ENCODE results near the gene C5orf63. TPM values are rescaled to one million over a fixed set of nuclear protein-coding genes. Genes with fewer than 3 reads are reported as not detected.

The C5orf63 gene
- total RNA-seq, 6 experiments from 2014 or later, result 1.9 to 6.2 (median 3.7) TPM

- H3K36me3 ChIP-seq, result no peaks in the 10 kb centered on the region
- 91% methylated on average over 3 of the region's 3 CpGs for WGBS (ENCODE audit: insufficient coverage, low coverage, low lambda C conversion rate, missing lambda C conversion rate)
- TF ChIP-seq POLR2A (IDR thresholded peaks at IDR 0.05) (no peak), CTCF (IDR thresholded peaks at IDR 0.05) (no peak)
- H3K4me1 ChIP-seq, result no peaks in the 10 kb centered on the region
- DNase-seq (no peak), ATAC-seq (no peak)
- no peaks in the 10 kb centered on the region for H3K27me3 ChIP-seq
- no peaks in the 10 kb centered on the region for H3K9me3 ChIP-seq
- H3K4me3 ChIP-seq, result no peak overlapping the region
- no peak overlapping the region for H3K27ac ChIP-seq
- intact Hi-C loops (cut with DNase I), result no loop called here
Measured at GRCh38 chr5:127053049-127053448, 20.3 kb downstream of the C5orf63 start.

GRCh38 chr5:127051591-127051990 lies 21.7 kb downstream of the C5orf63 start:
- WGBS (ENCODE audit: insufficient coverage, low coverage, low lambda C conversion rate, missing lambda C conversion rate), result 73% methylated on average over 1 of the region's 1 CpG
- H3K4me3 ChIP-seq, result no peak overlapping the region
- ATAC-seq (no peak), DNase-seq (no peak)
- H3K4me1 ChIP-seq, result no peaks in the 10 kb centered on the region
- no peaks in the 10 kb centered on the region for H3K27me3 ChIP-seq
- H3K36me3 ChIP-seq, result no peaks in the 10 kb centered on the region
- intact Hi-C loops (cut with DNase I), result no loop called here
- no peak for TF ChIP-seq CTCF (IDR thresholded peaks at IDR 0.05)
- no peak for TF ChIP-seq POLR2A (IDR thresholded peaks at IDR 0.05)
- H3K9me3 ChIP-seq, result no peaks in the 10 kb centered on the region
- H3K27ac ChIP-seq, result no peak overlapping the region

- H3K27ac ChIP-seq, result no peak overlapping the region
- WGBS (ENCODE audit: insufficient coverage, low coverage, low lambda C conversion rate, missing lambda C conversion rate), result 86% methylated on average over 4 of the region's 4 CpGs
Measured at GRCh38 chr5:127046343-127047072, 26.8 kb downstream of the C5orf63 start.

GRCh38 chr5:127042593-127042992 lies 30.7 kb downstream of the C5orf63 start:
- ATAC-seq, result no peak
- TF ChIP-seq CTCF (IDR thresholded peaks at IDR 0.05) (no peak), POLR2A (IDR thresholded peaks at IDR 0.05) (no peak)
- Histone ChIP-seq H3K9me3 (no peaks in the 10 kb centered on the region), H3K4me1 (no peaks in the 10 kb centered on the region), H3K27me3 (no peaks in the 10 kb centered on the region), H3K4me3 (no peak overlapping the region), H3K27ac (no peak overlapping the region), H3K36me3 (peaks cover 0 to 3% (median 0%) of the 10 kb centered on the region in 4 donors)
- no peak for DNase-seq
- intact Hi-C loops (cut with DNase I), result no loop called here
- 72% methylated on average over 2 of the region's 2 CpGs for WGBS (ENCODE audit: insufficient coverage, low coverage, low lambda C conversion rate, missing lambda C conversion rate)

More at GRCh38 chr5:127046343-127047072, 26.8 kb downstream of the C5orf63 start:
- H3K9me3 ChIP-seq, result no peaks in the 10 kb centered on the region
- DNase-seq (no peak), ATAC-seq (no peak)
- TF ChIP-seq POLR2A (IDR thresholded peaks at IDR 0.05) (no peak), CTCF (IDR thresholded peaks at IDR 0.05) (no peak)
- peaks cover 0 to 3% (median 0%) of the 10 kb centered on the region in 4 donors for H3K36me3 ChIP-seq
- intact Hi-C loops (cut with DNase I), result no loop called here
- H3K4me1 ChIP-seq, result no peaks in the 10 kb centered on the region
- no peak overlapping the region for H3K4me3 ChIP-seq
- no peaks in the 10 kb centered on the region for H3K27me3 ChIP-seq

All from right lobe of liver (tissue), 6 donors.